ENCODE data around the gene SLC24A3.

The SLC24A3 gene

GRCh38 chr20:19370076-19371075 is 157.9 kb downstream of the SLC24A3 start:
- in situ Hi-C loops (cut with HindIII; ENCODE audit: low sequenced_read_pairs), result no loop called here
- H3K4me3 ChIP-seq (ENCODE audit: low read depth, low read length), result no peak overlapping the region
- no peak for TF ChIP-seq CTCF (IDR thresholded peaks at IDR 0.05; ENCODE audit: low read depth, low read length)
- DNase-seq (ENCODE audit: low read depth, low spot score), result no peak

- in situ Hi-C loops (cut with HindIII; ENCODE audit: low sequenced_read_pairs), result no loop called here
- DNase-seq (ENCODE audit: low read depth, low spot score), result no peak
- H3K4me3 ChIP-seq (ENCODE audit: low read depth, low read length), result no peak overlapping the region
- TF ChIP-seq CTCF (IDR thresholded peaks at IDR 0.05; ENCODE audit: low read depth, low read length), result no peak
These were observed 158.7 kb downstream of the SLC24A3 start for GRCh38 chr20:19371112-19371511.

GRCh38 chr20:19374216-19374615 is 161.8 kb downstream of the SLC24A3 start:
- TF ChIP-seq CTCF (IDR thresholded peaks at IDR 0.05; ENCODE audit: low read depth, low read length), result no peak
- no peak overlapping the region for H3K4me3 ChIP-seq (ENCODE audit: low read depth, low read length)
- no peak for DNase-seq (ENCODE audit: low read depth, low spot score)
- in situ Hi-C loops (cut with HindIII; ENCODE audit: low sequenced_read_pairs), result no loop called here

- no peak overlapping the region for H3K4me3 ChIP-seq (ENCODE audit: low read depth, low read length)
- in situ Hi-C loops (cut with HindIII; ENCODE audit: low sequenced_read_pairs), result no loop called here
- TF ChIP-seq CTCF (IDR thresholded peaks at IDR 0.05; ENCODE audit: low read depth, low read length), result no peak
- DNase-seq (ENCODE audit: low read depth, low spot score), result no peak
These were observed 163.0 kb downstream of the SLC24A3 start for GRCh38 chr20:19375395-19375794.

- no peak overlapping the region for H3K4me3 ChIP-seq (ENCODE audit: low read depth, low read length)
- in situ Hi-C loops (cut with HindIII; ENCODE audit: low sequenced_read_pairs), result no loop called here
- TF ChIP-seq CTCF (IDR thresholded peaks at IDR 0.05; ENCODE audit: low read depth, low read length), result no peak
- no peak for DNase-seq (ENCODE audit: low read depth, low spot score)
These were observed 163.4 kb downstream of the SLC24A3 start for GRCh38 chr20:19375801-19376200.

GRCh38 chr20:19376451-19377229 is 164.2 kb downstream of the SLC24A3 start:
- no peak overlapping the region for H3K4me3 ChIP-seq (ENCODE audit: low read depth, low read length)
- no peak for TF ChIP-seq CTCF (IDR thresholded peaks at IDR 0.05; ENCODE audit: low read depth, low read length)
- DNase-seq (ENCODE audit: low read depth, low spot score), result no peak
- in situ Hi-C loops (cut with HindIII; ENCODE audit: low sequenced_read_pairs), result no loop called here

Data from astrocyte of the spinal cord (primary cell).